ENCODE measurements around the gene SEMA6B. TPM values are rescaled to one million over a fixed set of nuclear protein-coding genes. Genes with fewer than 3 reads are reported as not detected.

The SEMA6B gene
- total and polyA plus RNA-seq, 2 of the 8 experiments (the other 6 are each of a cell fraction or from before 2014, with no cell fraction given), result 31.3 to 54.4 TPM

DNA sequence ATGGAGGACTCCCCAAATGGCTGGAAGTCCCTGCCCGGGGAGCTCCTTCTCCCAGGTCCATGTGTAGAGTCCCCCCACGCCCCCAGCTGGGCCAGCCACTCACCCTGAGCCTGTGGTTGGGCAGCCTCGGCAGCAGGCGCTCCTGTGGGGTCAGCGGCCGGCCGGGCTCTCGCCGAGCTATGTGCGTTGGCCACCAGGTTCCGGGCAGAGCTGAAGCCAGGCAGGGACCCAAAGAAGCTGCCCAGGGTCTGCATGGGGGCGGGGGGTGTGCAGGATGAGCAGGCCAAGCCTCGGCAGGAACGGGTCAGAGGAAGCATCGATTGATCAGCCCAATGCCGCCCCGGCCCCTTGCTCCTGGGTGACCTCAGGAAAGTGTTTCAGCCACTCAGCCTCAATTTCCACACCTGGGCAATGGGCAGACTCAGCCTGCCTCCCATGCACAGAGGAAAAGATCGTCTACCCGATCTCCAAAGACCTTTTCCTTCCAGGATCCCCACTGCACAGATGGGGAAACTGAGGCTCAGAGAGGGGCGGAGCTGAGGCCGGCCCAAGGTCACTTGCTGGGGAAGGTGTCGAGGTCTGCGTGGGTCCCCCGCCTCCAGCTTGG lies 41.9 kb downstream of the SEMA6B start (continued):
- no peak for TF ChIP-seq SUZ12 (IDR thresholded peaks at IDR 0.05; ENCODE audit: low read length)

Measured in H1 (cell line).